GM21717 (cell line): ENCODE data around the gene RBFOX1.

Experiments
- ATAC-seq: cut with Tn5 transposase; IDR thresholded peaks from one replicate; pipeline ENCODE4 v1.9.1; 2021; ENCODE audit warnings: mild to moderate bottlenecking, moderate library complexity; ENCODE audit not compliant: unreplicated experiment

The RBFOX1 gene

DNA sequence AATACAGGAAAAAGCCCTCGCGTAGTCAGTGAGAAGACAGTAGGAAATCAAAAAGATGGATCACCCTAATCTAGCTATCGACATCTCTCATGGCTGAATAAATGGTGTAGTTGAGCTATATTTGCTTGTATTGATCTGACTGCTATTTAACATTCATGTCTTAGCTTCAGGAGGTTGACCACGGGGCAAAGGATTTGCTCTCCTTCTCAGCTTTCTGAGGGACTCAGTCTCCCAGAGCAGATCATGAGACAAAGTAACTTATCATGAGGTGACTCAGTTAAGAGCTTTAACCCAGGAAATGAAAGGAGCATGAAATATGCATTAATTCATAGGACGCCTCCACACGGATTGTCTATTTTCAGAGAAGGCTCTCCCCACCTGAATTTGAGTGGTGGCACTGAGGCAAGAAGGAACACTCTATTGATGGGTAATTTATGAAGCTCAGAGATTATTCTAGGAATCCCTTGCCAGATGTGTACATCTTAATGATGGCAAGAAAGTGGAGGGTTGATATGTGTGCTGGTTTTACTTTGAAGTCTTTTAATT, 608 bp downstream of the RBFOX1 start:
- ATAC-seq, result no peak

DNA sequence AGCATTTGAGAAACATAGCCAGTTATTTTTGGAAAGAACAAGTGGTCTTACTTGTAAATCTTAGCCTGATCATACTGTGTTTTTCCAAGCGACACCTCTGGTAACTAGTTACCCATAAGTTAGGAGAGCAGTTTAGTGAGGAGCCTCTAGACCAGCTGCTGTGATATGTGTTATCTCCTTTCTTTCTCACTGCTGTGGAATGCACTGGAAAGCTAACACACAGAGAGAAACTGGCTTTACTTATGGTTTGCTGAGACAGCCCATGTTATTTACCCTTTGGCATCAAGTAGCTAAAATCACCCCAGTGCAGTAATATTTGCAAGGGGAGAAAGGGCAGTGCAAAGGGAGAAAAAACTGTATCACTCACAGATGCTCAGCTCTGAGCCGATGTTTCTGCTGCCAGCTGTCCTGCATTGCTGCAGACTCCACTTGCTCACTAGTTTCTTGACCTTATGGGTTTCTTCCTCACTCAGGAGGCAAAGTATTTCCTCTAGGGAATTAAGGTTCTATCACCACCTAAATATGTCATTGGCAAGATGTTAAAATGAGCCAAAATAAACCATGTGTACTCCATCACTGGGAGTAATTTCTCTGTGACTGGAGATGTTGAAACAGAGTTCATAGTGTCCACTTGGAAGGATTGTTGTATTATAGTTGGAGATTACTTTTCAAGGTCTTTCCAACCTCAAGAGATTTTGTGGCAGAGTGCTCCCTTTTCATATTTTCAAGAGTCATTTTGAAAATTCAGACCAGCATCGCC, 2.3 kb downstream of the RBFOX1 start:
- ATAC-seq, result no peak

- no peak for ATAC-seq
These were observed 3.5 kb downstream of the RBFOX1 start for GRCh38 chr16:7335991-7336634.

DNA sequence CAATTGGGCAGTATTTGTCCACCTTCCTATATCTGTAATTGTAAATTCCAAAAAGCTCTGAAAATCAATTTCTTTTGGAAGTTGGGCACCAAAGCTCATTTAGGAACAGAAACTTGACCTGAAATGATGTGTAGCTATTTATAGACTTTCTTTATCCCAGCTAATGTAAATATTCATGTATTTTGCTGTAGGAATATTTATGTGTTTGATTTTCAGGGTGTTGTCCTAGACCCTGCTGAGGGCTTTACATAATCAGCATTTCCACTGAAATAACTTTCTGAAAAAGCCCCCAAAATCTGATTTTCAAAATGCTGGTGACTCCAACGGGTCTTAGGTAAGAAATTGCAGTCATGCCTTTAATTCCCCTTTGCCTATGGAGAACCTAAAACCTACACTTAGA, 4.1 kb downstream of the RBFOX1 start:
- ATAC-seq, result no peak

DNA sequence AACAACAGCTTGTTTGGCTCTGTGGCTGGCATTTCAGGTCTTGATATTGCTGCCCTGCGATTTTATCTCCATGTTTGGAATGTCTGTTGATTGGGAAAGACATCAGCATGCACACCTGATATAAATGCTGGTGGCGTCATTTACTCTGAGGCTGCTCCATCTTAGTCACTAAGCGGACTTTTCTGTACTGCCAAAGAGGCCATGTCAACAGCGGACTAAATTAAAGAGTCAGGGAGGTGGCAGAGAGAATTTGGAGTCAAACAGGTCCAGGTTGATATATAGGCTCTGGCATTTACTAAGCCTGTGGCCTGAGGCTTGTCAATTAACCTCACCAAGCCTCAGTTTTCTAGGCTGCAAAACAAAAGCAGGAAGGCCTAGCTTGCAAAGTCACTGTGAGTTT, 6.2 kb downstream of the RBFOX1 start:
- no peak for ATAC-seq

GRCh38 chr16:7339700-7340099, 7.1 kb downstream of the RBFOX1 start:
- ATAC-seq, result no peak

GRCh38 chr16:7340938-7341337, 8.3 kb downstream of the RBFOX1 start:
- ATAC-seq, result no peak

GRCh38 chr16:7342598-7342997, 10.0 kb downstream of the RBFOX1 start:
- ATAC-seq, result no peak

DNA sequence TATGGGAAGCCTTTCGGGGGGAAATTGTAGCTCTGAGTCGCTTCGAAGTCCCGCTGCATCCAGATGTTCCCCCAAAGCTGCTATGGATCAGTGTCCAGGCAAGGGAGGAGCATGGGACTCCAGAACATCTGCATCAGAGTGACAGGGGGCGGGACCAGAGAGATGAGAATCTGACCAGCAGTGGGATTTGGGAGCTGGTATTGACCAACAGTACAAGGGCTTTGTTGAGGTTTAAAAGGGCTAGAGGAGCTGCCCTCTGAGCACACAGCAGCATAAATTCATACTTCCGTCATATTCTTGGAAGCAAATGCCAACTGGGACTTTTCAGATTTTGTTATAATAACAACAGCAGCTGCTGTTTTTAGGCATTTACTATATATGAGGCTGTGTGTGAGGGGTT, 10.6 kb downstream of the RBFOX1 start:
- no peak for ATAC-seq

DNA sequence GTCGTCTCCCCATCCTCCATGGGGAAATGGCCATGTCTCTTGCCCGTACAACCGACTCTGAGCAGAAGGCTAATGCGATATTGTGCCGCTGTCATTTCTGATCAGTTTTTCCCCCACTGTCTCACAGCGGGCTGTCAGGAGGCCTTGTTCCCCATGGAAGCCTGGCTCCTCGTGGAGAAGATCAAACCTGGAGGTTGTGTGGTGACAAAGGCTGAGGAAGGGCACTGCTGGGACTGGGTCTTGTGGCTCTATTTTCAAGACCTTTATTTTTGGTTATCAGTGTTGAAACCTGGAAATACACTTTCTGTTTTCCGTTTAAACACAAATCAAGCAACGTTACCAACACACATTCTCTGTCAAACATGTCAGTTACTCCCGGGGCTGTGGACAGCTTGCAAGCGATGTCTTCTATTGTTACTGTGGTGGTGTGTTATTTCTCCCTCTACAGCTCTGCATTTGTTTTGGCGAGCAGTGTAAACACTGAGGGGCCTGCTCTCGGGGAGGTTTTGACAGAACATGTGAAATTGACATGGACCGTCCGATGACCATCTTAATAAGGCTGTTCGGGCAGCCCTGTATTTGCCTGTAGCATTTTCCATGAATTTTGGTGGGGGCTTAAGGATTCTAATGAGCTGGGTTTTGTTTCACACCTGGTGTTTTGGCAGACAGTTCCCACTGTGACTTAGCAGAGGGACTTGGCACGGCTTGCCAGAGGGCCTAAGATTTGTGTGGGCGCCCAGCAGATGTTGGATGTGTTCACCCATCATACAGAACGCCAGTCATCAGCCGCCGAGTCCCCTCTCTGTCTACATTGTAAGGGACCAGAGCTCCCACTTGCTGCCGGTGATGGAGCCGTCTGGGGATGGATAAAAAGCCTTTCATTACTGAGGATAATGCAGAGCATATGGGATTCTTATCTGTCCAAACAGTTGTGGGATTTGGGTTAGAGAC, 12.5 kb downstream of the RBFOX1 start:
- ATAC-seq, result no peak

DNA sequence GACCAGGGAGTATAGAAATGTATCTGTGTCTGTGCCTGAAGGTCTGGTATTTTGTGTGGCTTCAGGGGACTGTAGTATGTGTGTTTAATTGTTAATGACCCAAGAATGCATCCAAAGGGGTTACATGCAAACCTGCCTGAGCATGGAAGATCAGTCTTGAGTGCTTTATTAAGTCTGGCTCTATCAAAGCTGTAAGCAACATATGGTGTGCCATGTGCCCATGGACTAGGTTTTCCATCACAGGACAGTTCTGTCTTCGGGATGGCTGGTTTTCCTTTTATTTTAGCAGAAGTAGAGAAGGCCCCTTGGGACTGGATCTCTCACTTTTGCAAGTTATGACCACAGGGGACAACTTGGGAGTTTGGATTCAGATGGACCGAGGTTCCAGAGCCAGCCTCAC, 18.2 kb downstream of the RBFOX1 start:
- no peak for ATAC-seq

DNA sequence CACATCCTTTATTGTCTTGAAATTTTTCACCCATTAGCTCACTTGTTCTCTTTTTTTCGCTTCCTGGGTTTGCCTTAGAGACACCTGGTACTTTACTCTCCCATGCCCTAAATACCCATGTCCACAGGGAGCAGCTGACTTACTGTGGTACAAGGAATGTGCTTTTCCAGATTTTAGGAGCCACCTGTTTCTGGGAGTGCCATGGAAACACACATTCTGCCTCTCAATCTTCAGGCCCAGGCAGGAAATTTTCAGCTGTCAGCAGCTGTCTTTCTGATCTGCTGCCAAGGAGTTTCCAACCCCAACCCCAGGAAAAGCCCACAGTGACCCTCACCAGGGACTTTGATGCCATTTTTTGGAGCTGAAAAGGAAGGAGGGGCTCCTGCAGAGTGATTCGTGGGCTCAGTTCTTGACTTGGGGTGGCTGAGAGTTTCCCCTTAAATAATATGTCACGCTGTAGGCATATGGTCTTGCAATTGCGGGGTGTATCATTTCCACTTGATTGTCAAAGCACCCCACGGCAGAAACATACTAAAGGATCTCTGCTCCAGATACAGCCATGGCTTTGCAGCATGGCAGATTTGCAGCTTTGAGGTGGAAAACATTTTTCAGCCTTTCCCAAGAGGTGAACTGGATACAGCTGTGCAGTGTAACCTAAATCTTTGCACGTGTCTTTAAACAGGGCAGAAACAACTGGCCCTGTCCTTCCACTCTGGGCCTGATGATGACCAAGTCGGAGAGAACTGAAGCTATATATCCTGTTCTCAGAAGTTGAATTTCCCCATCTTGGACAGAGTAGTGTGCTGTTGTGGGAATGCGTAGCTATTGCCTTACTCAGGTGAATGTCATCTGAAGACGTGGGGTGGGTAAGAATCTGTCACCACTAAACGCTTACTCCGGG, 19.2 kb downstream of the RBFOX1 start:
- ATAC-seq, result no peak

DNA sequence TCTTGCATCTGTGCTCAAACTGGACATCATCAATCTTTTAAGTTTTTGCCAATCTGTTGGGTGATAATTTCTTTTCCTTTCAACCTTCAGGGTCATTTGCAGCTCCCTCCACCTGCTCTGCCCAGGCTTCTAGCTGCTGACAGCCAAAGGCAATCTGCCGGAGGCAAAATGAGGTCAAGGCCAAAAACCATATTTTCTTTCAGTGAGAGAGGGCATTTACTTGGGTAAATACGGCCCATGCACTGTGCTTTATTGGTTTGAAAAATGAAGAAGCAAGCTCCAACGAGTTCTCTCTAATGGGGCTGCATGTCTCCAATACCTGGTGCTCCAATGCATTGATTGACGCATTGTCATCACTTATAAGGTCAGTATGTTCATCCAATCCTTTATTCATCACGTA, 23.1 kb downstream of the RBFOX1 start:
- ATAC-seq, result no peak

- ATAC-seq, result no peak
These were observed 28.9 kb downstream of the RBFOX1 start for GRCh38 chr16:7361416-7362129.

GRCh38 chr16:7362231-7362630, 29.6 kb downstream of the RBFOX1 start:
- no peak for ATAC-seq

GRCh38 chr16:7363422-7364417, 31.1 kb downstream of the RBFOX1 start:
- no peak for ATAC-seq

- no peak for ATAC-seq
These were observed 33.4 kb downstream of the RBFOX1 start for GRCh38 chr16:7366041-7366440.
